IPS-11a (cell line): ENCODE data around the gene SLC29A4.
"Not testable (repeated sequence)": the region's sequence is repeated elsewhere in the genome, so short reads cannot be mapped to it uniquely, and the experiment has no call there.

Experiments
- H3K4me3 ChIP-seq: one replicate; pipeline ENCODE4 v1.5.1; 2013; ENCODE audit warnings: low read depth, low read length, control low read depth

Gene SLC29A4

GRCh38 chr7:5282543-5283316, at the start of gene SLC29A4:
Gene SLC29A4 (plus strand): TSS chr7:5282943. CDS start chr7:5287817, 4,874 bp downstream.
- peak within 1 kb of the TSS; percentile 8 for H3K4me3 ChIP-seq

- no peak overlapping the region for H3K4me3 ChIP-seq
These were observed 47.6 kb upstream of the SLC29A4 start for GRCh38 chr7:5234852-5235831.

GRCh38 chr7:5237286-5237685, 45.5 kb upstream of the SLC29A4 start:
- no peak overlapping the region for H3K4me3 ChIP-seq

GRCh38 chr7:5238500-5238899, 44.2 kb upstream of the SLC29A4 start:
- H3K4me3 ChIP-seq: no peak overlapping the region

GRCh38 chr7:5243261-5243660, 39.5 kb upstream of the SLC29A4 start:
- no peak overlapping the region for H3K4me3 ChIP-seq

GRCh38 chr7:5248201-5248885, 34.4 kb upstream of the SLC29A4 start:
- no peak overlapping the region for H3K4me3 ChIP-seq

- not testable (repeated sequence) for H3K4me3 ChIP-seq
These were observed 32.0 kb upstream of the SLC29A4 start for GRCh38 chr7:5250787-5251186.

- H3K4me3 ChIP-seq: not testable (repeated sequence)
These were observed 29.2 kb upstream of the SLC29A4 start for GRCh38 chr7:5253529-5253928.

- H3K4me3 ChIP-seq: not testable (repeated sequence)
These were observed 28.4 kb upstream of the SLC29A4 start for GRCh38 chr7:5254371-5254770.

- H3K4me3 ChIP-seq: no peak overlapping the region
These were observed 26.9 kb upstream of the SLC29A4 start for GRCh38 chr7:5255832-5256231.

GRCh38 chr7:5260530-5261068, 22.1 kb upstream of the SLC29A4 start:
- not testable (repeated sequence) for H3K4me3 ChIP-seq

- H3K4me3 ChIP-seq: not testable (repeated sequence)
These were observed 19.7 kb upstream of the SLC29A4 start for GRCh38 chr7:5263066-5263465.

GRCh38 chr7:5265320-5266190, 17.2 kb upstream of the SLC29A4 start:
- no peak overlapping the region for H3K4me3 ChIP-seq

- H3K4me3 ChIP-seq: no peak overlapping the region
These were observed 16.3 kb upstream of the SLC29A4 start for GRCh38 chr7:5266191-5267028.

GRCh38 chr7:5267829-5268228, 14.9 kb upstream of the SLC29A4 start:
- H3K4me3 ChIP-seq: not testable (repeated sequence)

GRCh38 chr7:5269992-5270657, 12.6 kb upstream of the SLC29A4 start:
- H3K4me3 ChIP-seq: not testable (repeated sequence)

GRCh38 chr7:5270788-5271187, 12.0 kb upstream of the SLC29A4 start:
- no peak overlapping the region for H3K4me3 ChIP-seq

GRCh38 chr7:5273831-5274405, 8.8 kb upstream of the SLC29A4 start:
- not testable (repeated sequence) for H3K4me3 ChIP-seq
